22Rv1 (cell line): ENCODE measurements around the gene ADGRL1.

ENCODE experiments used
- H3K27ac ChIP-seq: fragments of 450-650 bp; 2 replicates; pipeline ENCODE4 v1.5.1; 2017
- ZFX ChIP-seq: fragments of 450-650 bp; IDR thresholded peaks from 2 replicates; pipeline ENCODE4 v1.6.1; 2017; ENCODE audit warnings: antibody characterized with exemption, borderline replicate concordance
- TF ChIP-seq, protein P1 (sequence below): fragments of 450-650 bp; IDR thresholded peaks from 2 replicates; pipeline ENCODE4 v1.5.1; 2017; ENCODE audit warnings: mild to moderate bottlenecking

Gene ADGRL1

DNA sequence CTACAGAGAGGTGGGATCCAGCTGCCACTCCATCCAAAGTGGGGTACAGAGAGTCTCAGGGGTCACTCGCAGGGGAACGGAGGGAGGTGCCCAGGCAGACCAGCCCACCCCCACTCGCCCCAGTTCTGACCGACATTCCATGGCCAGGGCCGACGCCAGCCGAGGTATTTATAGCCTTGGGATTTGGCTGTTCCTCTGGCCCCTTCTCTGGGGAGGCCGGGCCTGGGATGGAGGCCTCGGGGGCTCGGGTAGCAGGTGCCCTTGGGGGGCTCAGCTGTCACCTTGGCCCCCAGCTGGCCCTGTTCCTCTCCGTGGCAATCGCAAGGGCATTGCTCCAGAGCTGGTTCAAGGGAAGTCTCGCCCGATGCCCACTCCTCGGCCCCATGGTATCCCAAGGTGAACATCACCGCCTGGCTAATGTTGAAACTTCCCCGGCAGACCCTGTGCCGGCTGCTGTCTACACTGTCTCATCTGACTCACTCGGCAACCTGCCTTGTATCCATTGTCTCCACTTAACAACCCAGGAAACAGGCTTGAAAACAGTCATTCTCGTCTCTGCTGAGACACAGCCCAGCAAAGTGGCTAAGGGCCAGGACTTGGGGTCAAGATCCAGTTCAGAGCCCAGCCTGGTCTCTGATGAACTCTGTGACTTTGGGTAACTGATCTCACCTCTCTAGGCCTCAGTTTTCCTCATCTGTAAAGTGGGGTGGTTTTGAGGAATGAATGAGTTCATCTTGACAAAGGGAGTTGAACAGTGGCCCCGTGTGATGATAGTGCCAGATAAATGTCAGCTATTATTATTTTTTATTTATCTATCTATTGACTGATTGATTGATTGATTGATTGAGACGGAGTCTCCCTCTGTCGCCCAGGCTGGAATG lies 98.1 kb downstream of the ADGRL1 start:
- TF ChIP-seq, protein P1, sequence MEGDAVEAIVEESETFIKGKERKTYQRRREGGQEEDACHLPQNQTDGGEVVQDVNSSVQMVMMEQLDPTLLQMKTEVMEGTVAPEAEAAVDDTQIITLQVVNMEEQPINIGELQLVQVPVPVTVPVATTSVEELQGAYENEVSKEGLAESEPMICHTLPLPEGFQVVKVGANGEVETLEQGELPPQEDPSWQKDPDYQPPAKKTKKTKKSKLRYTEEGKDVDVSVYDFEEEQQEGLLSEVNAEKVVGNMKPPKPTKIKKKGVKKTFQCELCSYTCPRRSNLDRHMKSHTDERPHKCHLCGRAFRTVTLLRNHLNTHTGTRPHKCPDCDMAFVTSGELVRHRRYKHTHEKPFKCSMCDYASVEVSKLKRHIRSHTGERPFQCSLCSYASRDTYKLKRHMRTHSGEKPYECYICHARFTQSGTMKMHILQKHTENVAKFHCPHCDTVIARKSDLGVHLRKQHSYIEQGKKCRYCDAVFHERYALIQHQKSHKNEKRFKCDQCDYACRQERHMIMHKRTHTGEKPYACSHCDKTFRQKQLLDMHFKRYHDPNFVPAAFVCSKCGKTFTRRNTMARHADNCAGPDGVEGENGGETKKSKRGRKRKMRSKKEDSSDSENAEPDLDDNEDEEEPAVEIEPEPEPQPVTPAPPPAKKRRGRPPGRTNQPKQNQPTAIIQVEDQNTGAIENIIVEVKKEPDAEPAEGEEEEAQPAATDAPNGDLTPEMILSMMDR: no peak
- no peak for TF ChIP-seq ZFX
- H3K27ac ChIP-seq: no peak overlapping the region

- no peak for TF ChIP-seq ZFX
- TF ChIP-seq, protein P1: no peak
- H3K27ac ChIP-seq: no peak overlapping the region
These were observed 99.1 kb downstream of the ADGRL1 start for GRCh38 chr19:14106840-14107239.

DNA sequence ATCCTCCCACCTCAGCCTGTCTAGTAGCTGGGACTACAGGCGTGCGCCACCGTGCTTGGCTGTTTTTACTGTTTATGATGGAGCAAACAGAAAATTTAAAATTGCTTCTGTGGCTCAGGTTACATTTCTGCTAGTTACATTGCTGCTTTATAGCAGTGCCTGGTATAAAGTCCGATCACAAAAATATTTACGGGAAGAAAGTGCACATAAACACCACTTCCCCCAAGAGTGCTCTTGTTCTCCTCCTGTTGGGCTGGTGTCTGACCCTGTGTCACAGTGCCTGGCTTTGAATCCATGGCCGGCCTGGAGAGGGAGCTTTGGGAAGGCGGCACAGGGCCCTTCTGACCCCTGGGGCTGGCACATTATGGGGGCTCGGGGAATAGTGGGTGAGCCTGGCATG lies 100.3 kb downstream of the ADGRL1 start:
- TF ChIP-seq, protein P1: no peak
- TF ChIP-seq ZFX: no peak
- no peak overlapping the region for H3K27ac ChIP-seq

GRCh38 chr19:14103310-14103709 lies 102.7 kb downstream of the ADGRL1 start:
- H3K27ac ChIP-seq: no peak overlapping the region
- no peak for TF ChIP-seq ZFX
- TF ChIP-seq, protein P1: no peak

DNA sequence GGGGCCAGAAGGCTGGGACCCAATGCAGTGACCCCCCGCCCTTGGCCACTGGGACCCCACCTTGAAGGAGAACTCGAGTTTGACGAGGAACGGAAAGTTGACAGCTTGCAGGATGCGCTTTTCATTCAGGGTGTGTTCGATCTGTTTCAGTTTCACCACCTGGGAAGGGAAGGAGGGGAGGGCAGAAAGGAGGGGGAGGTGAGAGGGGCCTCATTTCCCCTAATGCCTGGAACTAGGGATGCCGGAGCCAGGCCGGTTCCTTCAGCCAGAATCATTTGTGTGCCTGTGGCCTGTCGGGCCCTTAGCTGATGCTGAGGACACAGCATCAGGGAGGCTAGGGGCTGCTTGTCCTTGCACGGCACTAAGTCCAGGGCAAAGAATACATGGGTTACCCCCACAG lies 103.2 kb downstream of the ADGRL1 start:
- no peak overlapping the region for H3K27ac ChIP-seq
- TF ChIP-seq ZFX: no peak
- TF ChIP-seq, protein P1: no peak

- no peak overlapping the region for H3K27ac ChIP-seq
- TF ChIP-seq ZFX: no peak
These were observed 103.8 kb downstream of the ADGRL1 start for GRCh38 chr19:14102102-14102696.

DNA sequence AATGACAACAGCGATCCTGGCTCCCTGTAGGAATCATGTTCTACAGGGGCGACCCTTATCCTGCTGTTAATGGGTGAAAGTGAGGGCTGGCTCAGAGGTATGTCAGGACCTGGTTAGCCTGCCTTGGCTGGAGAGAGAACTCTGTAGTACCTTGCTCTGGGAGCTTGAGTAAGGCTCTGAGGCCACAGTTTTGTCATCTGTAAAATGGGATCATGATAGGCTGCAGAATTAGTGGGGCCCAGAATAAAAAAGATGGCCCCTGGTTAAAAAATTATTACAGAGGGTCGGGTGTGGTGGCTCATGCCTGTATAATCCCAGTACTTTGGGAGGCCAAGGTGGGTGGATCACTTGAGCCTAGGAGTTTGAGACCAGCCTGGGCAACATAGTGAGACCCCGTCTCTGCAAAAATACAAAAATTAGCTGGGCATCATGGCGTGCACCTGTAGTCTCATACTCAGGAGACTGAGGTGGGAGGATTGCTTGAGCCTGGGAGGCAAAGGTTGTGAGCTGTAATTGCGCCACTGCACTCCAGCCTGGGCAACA lies 104.9 kb downstream of the ADGRL1 start:
- H3K27ac ChIP-seq: no peak overlapping the region
- TF ChIP-seq, protein P1: no peak
- TF ChIP-seq ZFX: no peak
